ENCODE data around the gene EPAS1. TPM values are rescaled to one million over a fixed set of nuclear protein-coding genes. Genes with fewer than 3 reads are reported as not detected.

Gene EPAS1
- total RNA-seq, 1 experiment from 2014 or later = 146 TPM

DNA sequence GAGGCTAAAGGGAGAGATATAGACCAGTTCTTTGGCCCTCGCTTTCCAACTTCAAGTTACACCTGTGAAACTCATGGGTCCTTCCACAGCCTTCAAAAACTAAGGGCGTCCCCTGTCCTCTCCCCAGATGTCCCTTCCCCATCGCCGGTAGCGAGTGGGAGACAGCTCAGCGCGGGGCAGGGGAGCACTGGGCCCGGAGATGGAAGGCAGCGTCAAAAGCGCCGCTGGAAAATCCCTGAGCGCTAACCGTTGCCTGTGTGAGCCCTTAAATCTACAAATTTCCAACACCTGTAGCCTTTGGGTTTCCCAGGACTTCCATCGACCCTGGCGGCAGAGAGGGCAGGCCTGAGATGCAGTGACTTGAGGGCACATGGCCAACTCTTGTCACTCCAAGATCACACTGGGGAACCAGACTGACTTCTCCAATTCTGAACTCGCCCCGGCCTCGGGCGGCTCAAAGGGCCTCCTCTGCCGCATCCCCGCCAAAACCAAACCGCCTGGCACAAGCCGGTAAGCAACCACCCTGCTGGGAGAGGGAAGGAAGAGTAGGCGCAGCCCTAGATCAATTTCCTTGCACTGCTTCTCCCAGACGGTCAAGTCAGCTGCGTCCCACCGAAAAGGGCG is 879 bp upstream of the EPAS1 start:
- peaks cover 5% of the 10 kb centered on the region for H3K4me1 Mint-ChIP-seq (ENCODE audit: insufficient read depth, unreplicated experiment)
- no TSS peak for BruUV-seq (replicated peaks)
- ChIA-PET CTCF (interaction anchor here (0.8 to 1.9 kb wide), 3 partner anchors 15 to 285 kb away, joined by 3 to 4 read pairs (median 3); no protein-coding TSS in a partner anchor), POLR2A (interaction anchor here (0.6 to 24.9 kb wide), 15 partner anchors 15 to 304 kb away, joined by 3 to 553 read pairs (median 6); no protein-coding TSS in a partner anchor)
- peak; percentile 38 for DNase-seq (ENCODE audit: unreplicated experiment)
- no peaks in the 10 kb centered on the region for H3K27me3 Mint-ChIP-seq (ENCODE audit: insufficient read depth, unreplicated experiment)
- intact Hi-C loops (cut with micrococcal nuclease) = loop anchor here (2.0 to 5.0 kb wide), 2 partner anchors 69 to 126 kb away; no protein-coding TSS in a partner anchor
- no peaks in the 10 kb centered on the region for H3K9me3 Mint-ChIP-seq (ENCODE audit: unreplicated experiment)
- no peak overlapping the region for H3K27ac Mint-ChIP-seq (ENCODE audit: low read depth, unreplicated experiment)
- TF ChIP-seq, protein P1, sequence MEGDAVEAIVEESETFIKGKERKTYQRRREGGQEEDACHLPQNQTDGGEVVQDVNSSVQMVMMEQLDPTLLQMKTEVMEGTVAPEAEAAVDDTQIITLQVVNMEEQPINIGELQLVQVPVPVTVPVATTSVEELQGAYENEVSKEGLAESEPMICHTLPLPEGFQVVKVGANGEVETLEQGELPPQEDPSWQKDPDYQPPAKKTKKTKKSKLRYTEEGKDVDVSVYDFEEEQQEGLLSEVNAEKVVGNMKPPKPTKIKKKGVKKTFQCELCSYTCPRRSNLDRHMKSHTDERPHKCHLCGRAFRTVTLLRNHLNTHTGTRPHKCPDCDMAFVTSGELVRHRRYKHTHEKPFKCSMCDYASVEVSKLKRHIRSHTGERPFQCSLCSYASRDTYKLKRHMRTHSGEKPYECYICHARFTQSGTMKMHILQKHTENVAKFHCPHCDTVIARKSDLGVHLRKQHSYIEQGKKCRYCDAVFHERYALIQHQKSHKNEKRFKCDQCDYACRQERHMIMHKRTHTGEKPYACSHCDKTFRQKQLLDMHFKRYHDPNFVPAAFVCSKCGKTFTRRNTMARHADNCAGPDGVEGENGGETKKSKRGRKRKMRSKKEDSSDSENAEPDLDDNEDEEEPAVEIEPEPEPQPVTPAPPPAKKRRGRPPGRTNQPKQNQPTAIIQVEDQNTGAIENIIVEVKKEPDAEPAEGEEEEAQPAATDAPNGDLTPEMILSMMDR (IDR thresholded peaks at IDR 0.05; ENCODE audit: unreplicated experiment) = no peak
- H3K36me3 Mint-ChIP-seq (ENCODE audit: insufficient read depth, unreplicated experiment) = peaks cover 7% of the 10 kb centered on the region
- H3K4me3 Mint-ChIP-seq (ENCODE audit: unreplicated experiment) = peak overlapping the region; percentile 86

DNA sequence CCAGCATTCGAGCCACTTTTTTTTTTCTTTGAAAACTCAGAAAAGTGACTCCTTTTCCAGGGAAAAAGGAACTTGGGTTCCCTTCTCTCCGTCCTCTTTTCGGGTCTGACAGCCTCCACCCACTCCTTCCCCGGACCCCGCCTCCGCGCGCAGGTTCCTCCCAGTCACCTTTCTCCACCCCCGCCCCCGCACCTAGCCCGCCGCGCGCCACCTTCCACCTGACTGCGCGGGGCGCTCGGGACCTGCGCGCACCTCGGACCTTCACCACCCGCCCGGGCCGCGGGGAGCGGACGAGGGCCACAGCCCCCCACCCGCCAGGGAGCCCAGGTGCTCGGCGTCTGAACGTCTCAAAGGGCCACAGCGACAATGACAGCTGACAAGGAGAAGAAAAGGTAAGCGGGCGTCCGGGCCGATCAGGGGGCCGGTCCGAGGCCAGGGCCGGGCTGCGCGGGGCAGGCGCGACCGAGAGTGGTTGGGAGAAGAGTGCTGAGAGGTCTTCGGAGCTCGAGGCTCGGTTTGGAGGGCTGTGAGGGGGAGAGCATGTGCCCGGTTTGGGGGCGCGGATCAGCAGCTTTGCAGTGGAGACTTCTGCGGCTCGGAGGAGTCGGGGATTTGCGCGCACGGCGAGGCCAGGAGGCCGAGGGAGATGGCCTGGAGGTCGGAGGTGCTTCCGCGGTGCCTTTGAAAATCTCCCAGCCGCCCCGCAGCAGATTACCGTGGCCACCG is 502 bp downstream of the EPAS1 start:
- BruUV-seq (replicated peaks) = TSS peak; percentile 38
- H3K27ac Mint-ChIP-seq (ENCODE audit: low read depth, unreplicated experiment) = peak overlapping the region; percentile 75
- peak; percentile 85 for DNase-seq (ENCODE audit: unreplicated experiment)
- no peaks in the 10 kb centered on the region for H3K9me3 Mint-ChIP-seq (ENCODE audit: unreplicated experiment)
- peaks cover 7% of the 10 kb centered on the region for H3K36me3 Mint-ChIP-seq (ENCODE audit: insufficient read depth, unreplicated experiment)
- TF ChIP-seq, protein P1 (IDR thresholded peaks at IDR 0.05; ENCODE audit: unreplicated experiment) = no peak
- ChIA-PET POLR2A (interaction anchor here (0.6 to 24.9 kb wide), 31 partner anchors 14 to 335 kb away, joined by 3 to 553 read pairs (median 3); no protein-coding TSS in a partner anchor), CTCF (interaction anchor here (0.6 to 2.6 kb wide), 20 partner anchors 10 to 285 kb away, joined by 3 to 11 read pairs (median 4); no protein-coding TSS in a partner anchor)
- intact Hi-C loops (cut with micrococcal nuclease) = loop anchor here (1.0 to 5.0 kb wide), 5 partner anchors 70 to 655 kb away; no protein-coding TSS in a partner anchor
- peaks cover 15% of the 10 kb centered on the region for H3K4me1 Mint-ChIP-seq (ENCODE audit: insufficient read depth, unreplicated experiment)
- no peaks in the 10 kb centered on the region for H3K27me3 Mint-ChIP-seq (ENCODE audit: insufficient read depth, unreplicated experiment)
- H3K4me3 Mint-ChIP-seq (ENCODE audit: unreplicated experiment) = peak overlapping the region; percentile 86

DNA sequence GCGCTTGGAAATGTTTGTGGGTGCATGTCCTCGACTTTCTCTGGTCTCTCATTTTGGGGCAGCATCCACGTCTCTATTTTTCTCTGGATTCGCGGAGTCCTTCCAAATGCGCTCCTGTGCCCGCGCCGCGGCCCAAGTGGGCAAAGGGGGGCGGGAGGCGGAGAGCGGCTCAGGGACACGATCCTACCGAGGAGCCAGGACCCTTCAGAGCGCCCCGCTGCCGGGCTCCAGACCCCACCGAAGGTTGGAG is 990 bp downstream of the EPAS1 start:
- TF ChIP-seq, protein P1 (IDR thresholded peaks at IDR 0.05; ENCODE audit: unreplicated experiment) = no peak
- intact Hi-C loops (cut with micrococcal nuclease) = loop anchor here (2.0 to 5.0 kb wide), 3 partner anchors 71 to 655 kb away; no protein-coding TSS in a partner anchor
- peaks cover 16% of the 10 kb centered on the region for H3K4me1 Mint-ChIP-seq (ENCODE audit: insufficient read depth, unreplicated experiment)
- ChIA-PET CTCF (interaction anchor here (0.7 to 2.6 kb wide), 13 partner anchors 9 to 235 kb away, joined by 3 to 11 read pairs (median 4); no protein-coding TSS in a partner anchor), POLR2A (interaction anchor here (0.7 to 24.9 kb wide), 14 partner anchors 13 to 336 kb away, joined by 3 to 553 read pairs (median 6); no protein-coding TSS in a partner anchor)
- no peaks in the 10 kb centered on the region for H3K9me3 Mint-ChIP-seq (ENCODE audit: unreplicated experiment)
- DNase-seq (ENCODE audit: unreplicated experiment) = no peak
- H3K4me3 Mint-ChIP-seq (ENCODE audit: unreplicated experiment) = peak overlapping the region; percentile 86
- peak overlapping the region; percentile 75 for H3K27ac Mint-ChIP-seq (ENCODE audit: low read depth, unreplicated experiment)
- BruUV-seq (replicated peaks) = no TSS peak
- H3K36me3 Mint-ChIP-seq (ENCODE audit: insufficient read depth, unreplicated experiment) = peaks cover 7% of the 10 kb centered on the region
- no peaks in the 10 kb centered on the region for H3K27me3 Mint-ChIP-seq (ENCODE audit: insufficient read depth, unreplicated experiment)
